GM21528 (cell line): ENCODE measurements around the gene C9orf50.
"Not testable (repeated sequence)": the region's sequence is repeated elsewhere in the genome, so short reads cannot be mapped to it uniquely, and the experiment has no call there.

ENCODE experiments used
- ATAC-seq: cut with Tn5 transposase; IDR thresholded peaks from one replicate; pipeline ENCODE4 v1.9.1; 2021; ENCODE audit warnings: mild to moderate bottlenecking, moderate library complexity; ENCODE audit not compliant: unreplicated experiment, low FRiP score

C9orf50 gene

GRCh38 chr9:129648764-129649115 lies 27.8 kb upstream of the C9orf50 start:
- ATAC-seq, result no peak

GRCh38 chr9:129648092-129648763 lies 27.3 kb upstream of the C9orf50 start:
- ATAC-seq, result no peak

- no peak for ATAC-seq
These were observed 26.7 kb upstream of the C9orf50 start for GRCh38 chr9:129647635-129648034.

- ATAC-seq, result no peak
These were observed 25.8 kb upstream of the C9orf50 start for GRCh38 chr9:129646654-129647053.

GRCh38 chr9:129646252-129646651 lies 25.4 kb upstream of the C9orf50 start:
- ATAC-seq, result no peak

- no peak for ATAC-seq
These were observed 24.0 kb upstream of the C9orf50 start for GRCh38 chr9:129644902-129645301.

GRCh38 chr9:129644365-129644764 lies 23.5 kb upstream of the C9orf50 start:
- no peak for ATAC-seq

GRCh38 chr9:129643706-129644105 lies 22.8 kb upstream of the C9orf50 start:
- no peak for ATAC-seq

GRCh38 chr9:129641750-129642585 lies 21.1 kb upstream of the C9orf50 start, which contains the start of gene ASB6:
TSS of gene ASB6 (minus strand) at chr9:129642151. CDS start at chr9:129641999, 152 bp downstream.
- peak; percentile 80 for ATAC-seq

GRCh38 chr9:129640871-129641749 lies 20.2 kb upstream of the C9orf50 start:
- ATAC-seq, result no peak

- no peak for ATAC-seq
These were observed 19.4 kb upstream of the C9orf50 start for GRCh38 chr9:129640086-129640870.

- no peak for ATAC-seq
These were observed 18.8 kb upstream of the C9orf50 start for GRCh38 chr9:129639756-129640085.

- ATAC-seq, result no peak
These were observed 18.2 kb upstream of the C9orf50 start for GRCh38 chr9:129639034-129639630.

GRCh38 chr9:129637673-129638439 lies 17.0 kb upstream of the C9orf50 start:
- ATAC-seq, result no peak

GRCh38 chr9:129637102-129637501 lies 16.2 kb upstream of the C9orf50 start:
- ATAC-seq, result no peak

GRCh38 chr9:129636343-129636742 lies 15.4 kb upstream of the C9orf50 start:
- ATAC-seq, result not testable (repeated sequence)

GRCh38 chr9:129635099-129636065 lies 14.5 kb upstream of the C9orf50 start:
- no peak for ATAC-seq

GRCh38 chr9:129633848-129634247 lies 12.9 kb upstream of the C9orf50 start:
- no peak for ATAC-seq
